ENCODE data around the gene BACH2.

GRCh38 chr6:90284236-90285041 lies 12.2 kb downstream of the BACH2 start:
- TF ChIP-seq EZH2 (IDR thresholded peaks at IDR 0.05; ENCODE audit: borderline replicate concordance, insufficient read depth, low read length, poor library complexity, severe bottlenecking) (no peak), REST (IDR thresholded peaks at IDR 0.05; ENCODE audit: borderline replicate concordance) (no peak), EP300 (conservative IDR thresholded peaks at IDR 0.05; ENCODE audit: poor library complexity, severe bottlenecking) (no peak), MXI1 (conservative IDR thresholded peaks at IDR 0.05; ENCODE audit: poor library complexity, severe bottlenecking) (no peak), POLR2AphosphoS5 (IDR thresholded peaks at IDR 0.05) (no peak), SMC3 (conservative IDR thresholded peaks at IDR 0.05; ENCODE audit: poor library complexity) (no peak)
- TF ChIP-seq, protein P1, sequence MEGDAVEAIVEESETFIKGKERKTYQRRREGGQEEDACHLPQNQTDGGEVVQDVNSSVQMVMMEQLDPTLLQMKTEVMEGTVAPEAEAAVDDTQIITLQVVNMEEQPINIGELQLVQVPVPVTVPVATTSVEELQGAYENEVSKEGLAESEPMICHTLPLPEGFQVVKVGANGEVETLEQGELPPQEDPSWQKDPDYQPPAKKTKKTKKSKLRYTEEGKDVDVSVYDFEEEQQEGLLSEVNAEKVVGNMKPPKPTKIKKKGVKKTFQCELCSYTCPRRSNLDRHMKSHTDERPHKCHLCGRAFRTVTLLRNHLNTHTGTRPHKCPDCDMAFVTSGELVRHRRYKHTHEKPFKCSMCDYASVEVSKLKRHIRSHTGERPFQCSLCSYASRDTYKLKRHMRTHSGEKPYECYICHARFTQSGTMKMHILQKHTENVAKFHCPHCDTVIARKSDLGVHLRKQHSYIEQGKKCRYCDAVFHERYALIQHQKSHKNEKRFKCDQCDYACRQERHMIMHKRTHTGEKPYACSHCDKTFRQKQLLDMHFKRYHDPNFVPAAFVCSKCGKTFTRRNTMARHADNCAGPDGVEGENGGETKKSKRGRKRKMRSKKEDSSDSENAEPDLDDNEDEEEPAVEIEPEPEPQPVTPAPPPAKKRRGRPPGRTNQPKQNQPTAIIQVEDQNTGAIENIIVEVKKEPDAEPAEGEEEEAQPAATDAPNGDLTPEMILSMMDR (IDR thresholded peaks at IDR 0.05; ENCODE audit: poor library complexity, severe bottlenecking): no peak
